ENCODE results near the gene ZNF419.

- no peak for TF ChIP-seq PATZ1 (CRISPR knock-in tag; IDR thresholded peaks at IDR 0.05; ENCODE audit: borderline replicate concordance)
- no peak for TF ChIP-seq GLIS3 (CRISPR knock-in tag; IDR thresholded peaks at IDR 0.05)
- no peak for TF ChIP-seq ZFP30 (CRISPR knock-in tag; IDR thresholded peaks at IDR 0.05)
- no peak for TF ChIP-seq OSR1 (CRISPR knock-in tag; IDR thresholded peaks at IDR 0.05)
- TF ChIP-seq BACH2 (CRISPR knock-in tag; IDR thresholded peaks at IDR 0.05; ENCODE audit: borderline replicate concordance): no peak
- no peak for TF ChIP-seq RARB (CRISPR knock-in tag; IDR thresholded peaks at IDR 0.05)
- no peak for TF ChIP-seq ESRRG (CRISPR knock-in tag; IDR thresholded peaks at IDR 0.05)
These were observed 35.2 kb upstream of the ZNF419 start for GRCh38 chr19:57452307-57452706.

Measured in SK-N-SH treated with all-trans-retinoic acid at 6 μM for 48 hours (cell line).